ENCODE measurements around the gene GPR34.

DNA sequence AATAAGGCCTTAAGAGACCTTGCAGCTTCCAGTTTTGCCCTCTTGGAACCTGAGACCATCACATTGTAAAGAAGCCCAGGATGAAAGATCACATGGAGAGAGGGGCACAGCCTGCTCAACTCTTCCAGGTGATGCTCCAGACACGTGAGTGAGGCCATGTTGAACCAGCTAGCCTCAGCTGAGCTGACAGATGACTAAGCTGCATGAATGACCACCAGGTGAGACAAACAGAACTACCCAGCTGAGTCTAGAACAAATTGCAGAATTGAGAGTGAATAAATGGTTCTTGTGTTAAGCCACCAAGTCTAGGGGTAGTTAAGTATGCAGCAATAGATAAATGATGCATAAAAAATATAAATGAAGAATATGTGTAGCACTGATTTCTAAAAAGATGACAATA is 18.4 kb downstream of the GPR34 start:
- TF ChIP-seq, protein P1, sequence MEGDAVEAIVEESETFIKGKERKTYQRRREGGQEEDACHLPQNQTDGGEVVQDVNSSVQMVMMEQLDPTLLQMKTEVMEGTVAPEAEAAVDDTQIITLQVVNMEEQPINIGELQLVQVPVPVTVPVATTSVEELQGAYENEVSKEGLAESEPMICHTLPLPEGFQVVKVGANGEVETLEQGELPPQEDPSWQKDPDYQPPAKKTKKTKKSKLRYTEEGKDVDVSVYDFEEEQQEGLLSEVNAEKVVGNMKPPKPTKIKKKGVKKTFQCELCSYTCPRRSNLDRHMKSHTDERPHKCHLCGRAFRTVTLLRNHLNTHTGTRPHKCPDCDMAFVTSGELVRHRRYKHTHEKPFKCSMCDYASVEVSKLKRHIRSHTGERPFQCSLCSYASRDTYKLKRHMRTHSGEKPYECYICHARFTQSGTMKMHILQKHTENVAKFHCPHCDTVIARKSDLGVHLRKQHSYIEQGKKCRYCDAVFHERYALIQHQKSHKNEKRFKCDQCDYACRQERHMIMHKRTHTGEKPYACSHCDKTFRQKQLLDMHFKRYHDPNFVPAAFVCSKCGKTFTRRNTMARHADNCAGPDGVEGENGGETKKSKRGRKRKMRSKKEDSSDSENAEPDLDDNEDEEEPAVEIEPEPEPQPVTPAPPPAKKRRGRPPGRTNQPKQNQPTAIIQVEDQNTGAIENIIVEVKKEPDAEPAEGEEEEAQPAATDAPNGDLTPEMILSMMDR (IDR thresholded peaks at IDR 0.05; ENCODE audit: insufficient read depth, low read length, poor library complexity, severe bottlenecking): no peak
- no peak for TF ChIP-seq EZH2phosphoT487 (conservative IDR thresholded peaks at IDR 0.05; ENCODE audit: low read length)

Measured in SU-DHL-6 (cell line).